GM12878 (cell line): ENCODE data around the gene ZDHHC11. TPM values are rescaled to one million over a fixed set of nuclear protein-coding genes. Genes with fewer than 3 reads are reported as not detected.

Experiments
- ASH2L ChIP-seq: fragments of 300-600, 200-600 bp; sonication (generic); IDR thresholded peaks from 2 replicates; pipeline ENCODE4 v1.6.1; 2017; ENCODE audit warnings: low read depth, mild to moderate bottlenecking, borderline replicate concordance
- CHD2 ChIP-seq: IDR thresholded peaks from 2 replicates; pipeline ENCODE4 v1.6.1; 2011; ENCODE audit warnings: low read depth, low read length, improper control_type of control experiment, borderline replicate concordance
- CREB1 ChIP-seq: IDR thresholded peaks from 2 replicates; pipeline ENCODE4 v1.6.1; 2012; ENCODE audit warnings: low read depth, mild to moderate bottlenecking, inconsistent platforms
- HDAC2 ChIP-seq: fragments of 200-600 bp; sonication (generic); IDR thresholded peaks from 2 replicates; pipeline ENCODE4 v1.6.1; 2017
- IKZF1 ChIP-seq: fragments of 450-650 bp; conservative IDR thresholded peaks from 2 replicates; pipeline ENCODE4 v1.6.1; 2017; ENCODE audit warnings: antibody characterized with exemption, mild to moderate bottlenecking
- KLF5 ChIP-seq: fragments of 450-650 bp; IDR thresholded peaks from 2 replicates; pipeline ENCODE4 v1.6.1; 2014; ENCODE audit warnings: mild to moderate bottlenecking; ENCODE audit not compliant: partially characterized antibody
- LARP7 ChIP-seq: fragments of 450-650 bp; IDR thresholded peaks from 2 replicates; pipeline ENCODE4 v1.6.1; 2017; ENCODE audit warnings: mild to moderate bottlenecking
- NFIC ChIP-seq: IDR thresholded peaks from 2 replicates; pipeline ENCODE4 v1.6.1; 2012; ENCODE audit warnings: low read depth, mild to moderate bottlenecking, inconsistent platforms, low read length, moderate library complexity
- POLR2AphosphoS2 ChIP-seq: IDR thresholded peaks from 2 replicates; pipeline ENCODE4 v1.6.1; 2011; ENCODE audit warnings: low read depth, mild to moderate bottlenecking, low read length, improper control_type of control experiment, moderate library complexity
- RAD51 ChIP-seq: fragments of 450-650 bp; IDR thresholded peaks from 2 replicates; pipeline ENCODE4 v1.6.1; 2016; ENCODE audit warnings: moderate library complexity, mild to moderate bottlenecking, inconsistent platforms
- RELA ChIP-seq: fragments of 450-650 bp; IDR thresholded peaks from 2 replicates; pipeline ENCODE4 v1.8.0; 2014; ENCODE audit warnings: borderline replicate concordance; ENCODE audit not compliant: partially characterized antibody
- SMC3 ChIP-seq: IDR thresholded peaks from 2 replicates; pipeline ENCODE4 v1.6.1; 2011; ENCODE audit warnings: low read length, improper control_type of control experiment, borderline replicate concordance
- SUZ12 ChIP-seq: fragments of 200-600 bp; sonication (generic); IDR thresholded peaks from one replicate; pipeline ENCODE4 v1.6.1; 2018; ENCODE audit warnings: antibody characterized with exemption, mild to moderate bottlenecking; ENCODE audit not compliant: unreplicated experiment
- WRNIP1 ChIP-seq: IDR thresholded peaks from 2 replicates; pipeline ENCODE4 v1.6.1; 2011; ENCODE audit warnings: low read depth, low read length, improper control_type of control experiment, borderline replicate concordance
- YBX1 ChIP-seq: fragments of 450-650 bp; IDR thresholded peaks from 2 replicates; pipeline ENCODE4 v1.6.1; 2016; ENCODE audit warnings: antibody characterized with exemption
- ZNF217 ChIP-seq: fragments of 450-650 bp; IDR thresholded peaks from 2 replicates; pipeline ENCODE4 v1.6.1; 2017; ENCODE audit warnings: antibody characterized with exemption, mild to moderate bottlenecking
- ZNF274 ChIP-seq: IDR thresholded peaks from one replicate; pipeline ENCODE4 v1.8.0; 2011; ENCODE audit not compliant: insufficient read length, insufficient read depth
- ZSCAN29 ChIP-seq: fragments of 450-650 bp; IDR thresholded peaks from 2 replicates; pipeline ENCODE4 v1.6.1; 2017; ENCODE audit warnings: mild to moderate bottlenecking, moderate library complexity
- polyA plus RNA-seq, 11 experiments: library from polyadenylated mRNA; depleted of rRNA in 4 of 11; unstranded in 6 of 11; stranded (reverse) in 5 of 11; fragments of >200 nt; fragmentation: Nextera tagmentation in 4 of 11; fragmentation: Illumina TruSeq in 1 of 11; extraction: Ambion mirVana in 4 of 11; extraction: Trizol in 1 of 11; gene quantifications; 1 replicate in 1 of 11; 2 replicates in 10 of 11; pipeline versions ENCODE4 v1.2.1 to v1.2.3, GENCODE V29; 2011 to 2016; ENCODE audit warnings: inconsistent platforms in 2 of 11, missing spikeins in 2 of 11, low read depth in 1 of 11
- total RNA-seq, 4 experiments: library from RNA; depleted of rRNA in 3 of 4; stranded (reverse); fragments of >200 nt in 3 of 4; fragmentation: Illumina TruSeq in 1 of 4; extraction: Trizol in 1 of 4; gene quantifications; 2 replicates each; pipeline versions ENCODE4 v1.2.1 to v1.2.3, GENCODE V29; 2013 to 2021
- TF ChIP-seq, protein P1 (sequence below): fragments of 450-650 bp; IDR thresholded peaks from 2 replicates; pipeline ENCODE4 v1.6.1; 2017; ENCODE audit warnings: mild to moderate bottlenecking, moderate library complexity
- TF ChIP-seq, protein P2 (sequence below): IDR thresholded peaks from 2 replicates; pipeline ENCODE4 v1.6.1; 2011; ENCODE audit warnings: borderline replicate concordance, low read depth, mild to moderate bottlenecking, moderate library complexity, low read length; ENCODE audit not compliant: insufficient read depth, poor library complexity, severe bottlenecking
- TF ChIP-seq, protein P3 (sequence below): fragments of 150-350 bp; IDR thresholded peaks from 2 replicates; pipeline ENCODE4 v1.6.1; 2014; ENCODE audit warnings: mild to moderate bottlenecking, low read depth, low read length
- TF ChIP-seq, protein P4 (sequence below): IDR thresholded peaks from 2 replicates; pipeline ENCODE4 v1.6.1; 2011; ENCODE audit warnings: low read depth, mild to moderate bottlenecking, low read length, moderate library complexity, borderline replicate concordance; ENCODE audit errors: extremely low read depth

Gene ZDHHC11
- total and polyA plus RNA-seq, 10 of the 15 experiments (the other 5 are each of a cell fraction or from before 2014, with no cell fraction given), result 0.04 to 1.4 (median 0.30) TPM

DNA sequence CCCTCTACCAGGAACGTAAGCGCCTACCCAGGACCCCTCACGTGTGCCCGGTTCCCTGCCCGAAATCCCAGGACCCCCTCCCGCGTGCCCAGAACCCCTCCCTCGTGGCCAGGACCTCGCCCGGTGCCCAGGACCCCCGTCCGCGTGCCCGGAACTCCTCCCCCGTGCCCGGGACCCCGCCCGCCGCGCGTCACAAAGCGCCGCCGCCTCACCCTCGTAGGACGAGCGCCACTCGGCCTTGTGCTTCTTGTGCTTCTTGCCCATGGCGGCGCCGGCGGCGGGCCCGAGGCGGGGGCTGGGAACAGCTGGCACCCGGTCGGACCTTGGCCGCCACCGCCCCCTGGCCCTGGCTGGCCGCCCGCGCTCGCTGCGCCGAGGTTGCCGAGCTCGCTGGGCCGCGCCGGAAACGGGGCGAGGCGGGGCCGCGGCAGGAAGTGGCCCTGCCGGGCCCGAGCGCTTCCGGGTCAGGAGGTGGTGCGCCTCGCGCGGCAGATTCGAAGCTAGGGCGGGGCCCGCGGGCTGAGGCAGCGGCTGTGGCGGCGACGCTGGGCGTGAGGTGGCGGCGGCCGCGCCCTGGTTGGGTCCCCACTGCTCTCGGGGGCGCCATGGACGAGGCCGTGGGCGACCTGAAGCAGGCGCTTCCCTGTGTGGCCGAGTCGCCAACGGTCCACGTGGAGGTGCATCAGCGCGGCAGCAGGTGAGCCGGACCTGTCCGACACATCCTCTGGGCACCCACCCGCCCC is 41.8 kb upstream of the ZDHHC11 start, which contains the start of the genes BRD9 and TRIP13 (continued):
- TF ChIP-seq, protein P1, sequence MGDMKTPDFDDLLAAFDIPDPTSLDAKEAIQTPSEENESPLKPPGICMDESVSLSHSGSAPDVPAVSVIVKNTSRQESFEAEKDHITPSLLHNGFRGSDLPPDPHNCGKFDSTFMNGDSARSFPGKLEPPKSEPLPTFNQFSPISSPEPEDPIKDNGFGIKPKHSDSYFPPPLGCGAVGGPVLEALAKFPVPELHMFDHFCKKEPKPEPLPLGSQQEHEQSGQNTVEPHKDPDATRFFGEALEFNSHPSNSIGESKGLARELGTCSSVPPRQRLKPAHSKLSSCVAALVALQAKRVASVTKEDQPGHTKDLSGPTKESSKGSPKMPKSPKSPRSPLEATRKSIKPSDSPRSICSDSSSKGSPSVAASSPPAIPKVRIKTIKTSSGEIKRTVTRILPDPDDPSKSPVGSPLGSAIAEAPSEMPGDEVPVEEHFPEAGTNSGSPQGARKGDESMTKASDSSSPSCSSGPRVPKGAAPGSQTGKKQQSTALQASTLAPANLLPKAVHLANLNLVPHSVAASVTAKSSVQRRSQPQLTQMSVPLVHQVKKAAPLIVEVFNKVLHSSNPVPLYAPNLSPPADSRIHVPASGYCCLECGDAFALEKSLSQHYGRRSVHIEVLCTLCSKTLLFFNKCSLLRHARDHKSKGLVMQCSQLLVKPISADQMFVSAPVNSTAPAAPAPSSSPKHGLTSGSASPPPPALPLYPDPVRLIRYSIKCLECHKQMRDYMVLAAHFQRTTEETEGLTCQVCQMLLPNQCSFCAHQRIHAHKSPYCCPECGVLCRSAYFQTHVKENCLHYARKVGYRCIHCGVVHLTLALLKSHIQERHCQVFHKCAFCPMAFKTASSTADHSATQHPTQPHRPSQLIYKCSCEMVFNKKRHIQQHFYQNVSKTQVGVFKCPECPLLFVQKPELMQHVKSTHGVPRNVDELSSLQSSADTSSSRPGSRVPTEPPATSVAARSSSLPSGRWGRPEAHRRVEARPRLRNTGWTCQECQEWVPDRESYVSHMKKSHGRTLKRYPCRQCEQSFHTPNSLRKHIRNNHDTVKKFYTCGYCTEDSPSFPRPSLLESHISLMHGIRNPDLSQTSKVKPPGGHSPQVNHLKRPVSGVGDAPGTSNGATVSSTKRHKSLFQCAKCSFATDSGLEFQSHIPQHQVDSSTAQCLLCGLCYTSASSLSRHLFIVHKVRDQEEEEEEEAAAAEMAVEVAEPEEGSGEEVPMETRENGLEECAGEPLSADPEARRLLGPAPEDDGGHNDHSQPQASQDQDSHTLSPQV, result no peak
- TF ChIP-seq ZNF217 (peak; percentile 76; the same call in 1 of the 2 replicates), IKZF1 (peak; percentile 90), CHD2 (no peak), ZSCAN29 (no peak), ZNF274 (no peak), LARP7 (peak; percentile 97), KLF5 (peak; percentile 90), CREB1 (peak; percentile 85), RAD51 (no peak), NFIC (no peak), WRNIP1 (no peak), RELA (peak; percentile 31), HDAC2 (peak; percentile 86; the same call in 1 of the 2 replicates), YBX1 (no peak), POLR2AphosphoS2 (no peak), SMC3 (no peak), ASH2L (0 out of 2 replicates have a peak, but pooled peaks have one; percentile 32), SUZ12 (no peak)
- TF ChIP-seq, protein P2, sequence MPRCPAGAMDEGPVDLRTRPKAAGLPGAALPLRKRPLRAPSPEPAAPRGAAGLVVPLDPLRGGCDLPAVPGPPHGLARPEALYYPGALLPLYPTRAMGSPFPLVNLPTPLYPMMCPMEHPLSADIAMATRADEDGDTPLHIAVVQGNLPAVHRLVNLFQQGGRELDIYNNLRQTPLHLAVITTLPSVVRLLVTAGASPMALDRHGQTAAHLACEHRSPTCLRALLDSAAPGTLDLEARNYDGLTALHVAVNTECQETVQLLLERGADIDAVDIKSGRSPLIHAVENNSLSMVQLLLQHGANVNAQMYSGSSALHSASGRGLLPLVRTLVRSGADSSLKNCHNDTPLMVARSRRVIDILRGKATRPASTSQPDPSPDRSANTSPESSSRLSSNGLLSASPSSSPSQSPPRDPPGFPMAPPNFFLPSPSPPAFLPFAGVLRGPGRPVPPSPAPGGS, result no peak
- TF ChIP-seq, protein P3, sequence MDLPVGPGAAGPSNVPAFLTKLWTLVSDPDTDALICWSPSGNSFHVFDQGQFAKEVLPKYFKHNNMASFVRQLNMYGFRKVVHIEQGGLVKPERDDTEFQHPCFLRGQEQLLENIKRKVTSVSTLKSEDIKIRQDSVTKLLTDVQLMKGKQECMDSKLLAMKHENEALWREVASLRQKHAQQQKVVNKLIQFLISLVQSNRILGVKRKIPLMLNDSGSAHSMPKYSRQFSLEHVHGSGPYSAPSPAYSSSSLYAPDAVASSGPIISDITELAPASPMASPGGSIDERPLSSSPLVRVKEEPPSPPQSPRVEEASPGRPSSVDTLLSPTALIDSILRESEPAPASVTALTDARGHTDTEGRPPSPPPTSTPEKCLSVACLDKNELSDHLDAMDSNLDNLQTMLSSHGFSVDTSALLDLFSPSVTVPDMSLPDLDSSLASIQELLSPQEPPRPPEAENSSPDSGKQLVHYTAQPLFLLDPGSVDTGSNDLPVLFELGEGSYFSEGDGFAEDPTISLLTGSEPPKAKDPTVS, result no peak
- TF ChIP-seq, protein P4, sequence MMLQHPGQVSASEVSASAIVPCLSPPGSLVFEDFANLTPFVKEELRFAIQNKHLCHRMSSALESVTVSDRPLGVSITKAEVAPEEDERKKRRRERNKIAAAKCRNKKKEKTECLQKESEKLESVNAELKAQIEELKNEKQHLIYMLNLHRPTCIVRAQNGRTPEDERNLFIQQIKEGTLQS, result no peak
